HG02588 (cell line): ENCODE results near the gene VEGFD.
"Not testable (repeated sequence)": the region's sequence is repeated elsewhere in the genome, so short reads cannot be mapped to it uniquely, and the experiment has no call there.

ENCODE experiments used
- ATAC-seq: cut with Tn5 transposase; IDR thresholded peaks from one replicate; pipeline ENCODE4 v1.9.1; 2021; ENCODE audit warnings: mild to moderate bottlenecking, moderate library complexity; ENCODE audit not compliant: unreplicated experiment

Gene VEGFD

DNA sequence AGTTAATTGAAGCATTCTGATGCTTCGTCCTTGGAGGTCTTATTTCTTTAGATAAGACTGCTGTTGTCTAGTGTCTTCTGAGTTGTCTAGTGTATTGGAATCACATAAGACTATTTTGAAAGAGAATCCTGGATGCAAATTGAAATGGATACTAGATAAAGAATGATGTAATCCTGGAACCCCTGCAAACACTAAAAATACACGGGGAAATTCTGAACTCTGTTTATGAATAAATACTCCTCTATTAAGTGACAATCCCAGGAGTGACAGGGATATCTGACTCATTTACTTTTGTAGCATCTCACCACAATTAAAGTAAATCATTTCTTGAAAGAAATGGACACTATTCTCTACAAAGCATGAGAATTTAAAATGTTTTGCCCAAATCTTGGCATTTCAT lies 69.7 kb downstream of the VEGFD start:
- ATAC-seq, result no peak

DNA sequence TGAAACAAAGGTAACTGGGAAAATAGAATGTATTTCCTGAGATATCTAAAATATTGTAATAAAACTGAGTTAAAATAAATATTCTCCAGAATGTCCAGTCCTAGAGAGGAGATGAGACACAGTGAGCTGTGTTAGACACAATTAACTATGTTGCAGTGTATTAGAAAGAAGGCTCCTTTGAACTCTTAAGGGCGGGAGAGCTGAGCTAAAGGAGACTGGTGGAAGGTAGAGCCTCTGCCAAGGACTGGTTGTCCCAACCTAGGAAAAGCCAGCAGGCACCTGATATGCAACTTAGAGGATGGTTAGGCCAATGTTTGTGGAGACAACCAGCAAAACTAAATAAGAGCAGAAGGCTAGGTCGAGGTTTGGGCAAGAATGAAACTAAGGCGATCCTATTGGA lies 73.1 kb downstream of the VEGFD start:
- ATAC-seq, result no peak

DNA sequence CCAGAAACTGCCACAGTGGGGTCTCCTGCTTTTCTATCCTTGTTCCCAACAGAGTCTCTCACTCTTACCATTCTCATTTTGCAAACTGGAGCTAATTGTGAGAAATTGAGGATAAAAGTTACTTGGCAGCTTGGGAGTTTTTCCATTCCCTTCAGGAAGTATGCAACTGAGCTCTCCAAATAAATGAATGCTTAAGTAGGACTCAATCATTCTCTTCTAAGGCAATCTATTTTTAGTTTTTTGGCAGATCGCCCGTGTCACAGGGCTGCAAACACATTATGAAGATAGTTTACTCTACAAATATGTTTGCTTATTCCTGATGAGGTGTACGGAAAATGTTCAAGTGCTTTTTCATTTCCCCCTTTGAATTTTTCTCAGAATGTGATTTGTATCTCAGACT lies 74.1 kb downstream of the VEGFD start:
- no peak for ATAC-seq

DNA sequence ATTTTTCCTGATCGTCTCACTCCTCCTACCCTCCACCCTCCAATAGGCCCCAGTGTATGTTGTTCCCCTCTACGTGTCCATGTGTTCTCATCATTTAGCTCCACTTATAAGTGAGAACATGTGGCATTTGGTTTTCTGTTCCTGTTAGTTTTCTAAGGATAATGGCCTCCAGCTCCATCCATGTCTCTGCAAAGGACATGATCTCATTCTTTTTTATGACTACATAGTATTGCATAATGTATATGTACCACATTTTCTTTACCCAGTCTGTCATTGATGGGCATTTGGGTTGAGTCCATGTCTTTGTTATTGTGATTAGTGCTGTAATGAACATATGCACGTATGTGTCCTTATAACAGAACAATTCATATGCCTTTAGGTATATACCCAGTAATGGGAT lies 78.3 kb downstream of the VEGFD start:
- ATAC-seq, result not testable (repeated sequence)

DNA sequence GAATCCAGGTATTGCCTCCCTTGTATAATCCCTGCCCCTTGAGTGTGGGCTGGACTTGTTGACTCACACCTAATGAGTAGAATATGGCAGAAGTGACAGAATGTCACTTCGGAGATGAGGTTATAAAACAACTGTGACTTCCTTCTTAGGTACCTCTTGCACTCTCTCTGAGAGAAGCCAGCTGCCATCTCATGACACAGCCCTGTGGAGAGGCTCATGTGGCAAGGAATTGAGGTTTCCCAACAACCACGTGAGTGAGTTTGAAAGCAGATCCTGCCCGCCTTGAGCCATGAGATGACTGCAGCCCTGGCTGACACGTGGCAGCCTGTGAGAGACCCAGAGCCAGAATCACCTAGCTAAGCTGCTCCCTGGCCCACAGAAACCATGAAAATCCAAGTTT lies 82.3 kb downstream of the VEGFD start:
- ATAC-seq, result no peak

DNA sequence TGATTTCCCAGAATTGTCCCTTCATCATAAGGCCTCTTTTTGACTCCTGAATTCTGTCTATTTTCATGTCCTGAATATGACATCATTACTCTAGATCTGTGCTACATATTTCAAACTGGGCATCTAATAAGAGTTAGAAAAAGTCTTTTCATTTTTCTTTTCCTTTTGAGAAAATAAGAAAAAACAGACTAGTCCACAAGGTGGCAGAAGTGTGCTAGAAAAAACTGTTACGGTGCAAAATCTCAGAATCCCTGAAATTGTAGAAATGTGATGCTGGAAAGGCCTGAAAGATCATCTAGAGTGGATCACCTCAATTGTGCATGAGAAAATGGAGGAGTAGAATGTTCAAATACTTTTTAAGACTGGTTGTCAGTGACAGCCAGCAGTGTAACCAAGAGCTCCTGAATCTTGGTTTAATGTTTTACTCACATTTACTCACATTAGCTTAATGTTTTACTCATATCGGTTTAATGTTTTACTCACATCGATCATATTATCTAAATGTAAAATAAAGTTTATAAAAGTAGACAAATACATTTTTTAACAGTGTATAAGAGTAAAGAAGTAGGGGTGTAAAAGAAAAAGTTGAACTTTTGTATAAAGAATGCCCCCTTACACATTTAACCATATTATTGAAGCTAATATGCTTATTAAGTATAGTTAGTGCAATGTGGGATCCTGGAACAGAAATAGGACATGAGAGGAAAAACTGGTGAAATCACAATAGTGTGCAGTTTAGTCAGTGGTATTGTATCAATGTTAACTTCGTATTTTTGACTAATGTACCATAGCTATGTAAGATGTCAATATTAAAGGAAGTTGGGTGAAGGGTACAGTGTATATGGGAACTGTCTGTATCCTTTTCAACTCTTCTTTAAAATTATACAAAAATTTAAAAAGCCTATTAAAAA lies 84.0 kb downstream of the VEGFD start:
- ATAC-seq, result no peak

DNA sequence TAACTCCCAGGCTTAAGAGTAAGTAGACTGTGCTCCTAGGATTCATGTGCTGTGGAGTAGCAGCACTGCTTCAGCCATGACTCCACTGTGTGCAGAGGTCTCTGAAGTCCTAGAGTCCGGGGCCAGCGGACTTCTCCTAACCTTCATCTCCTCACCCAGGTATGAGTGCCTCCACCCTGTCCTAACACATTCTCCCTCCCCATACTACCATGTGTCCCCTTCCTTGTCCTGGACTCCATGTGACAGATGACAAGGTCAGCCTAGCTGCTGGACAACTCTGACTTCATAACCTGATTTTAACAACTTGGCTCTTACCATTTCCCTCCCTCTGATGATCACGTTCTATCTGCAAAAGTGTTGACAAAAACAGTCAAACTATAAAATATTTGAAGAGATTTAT lies 85.4 kb downstream of the VEGFD start:
- ATAC-seq, result no peak

DNA sequence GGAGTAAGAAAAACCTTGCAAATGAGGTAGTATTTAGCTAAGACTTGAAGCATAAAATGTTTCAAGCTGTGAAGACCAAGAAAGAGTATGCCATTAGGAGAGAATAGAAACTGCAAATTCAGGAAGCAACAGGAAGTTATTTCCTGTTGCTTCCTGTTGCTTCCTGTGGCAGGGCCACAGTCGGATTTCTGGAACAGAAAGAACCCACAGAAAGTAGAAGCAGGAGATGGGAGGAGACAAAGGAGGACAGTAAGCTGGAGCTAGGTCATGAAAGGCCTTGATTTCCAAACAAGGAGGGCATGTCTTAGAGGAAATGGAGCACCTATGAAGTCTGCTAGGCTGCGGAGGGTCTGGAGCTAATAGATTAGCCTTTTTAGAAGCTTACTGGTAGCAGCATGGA lies 86.0 kb downstream of the VEGFD start:
- ATAC-seq, result no peak
